HCT116 (cell line): ENCODE data around the gene SYT3. TPM values are rescaled to one million over a fixed set of nuclear protein-coding genes. Genes with fewer than 3 reads are reported as not detected.

Experiments used
- ATAC-seq: fragments of 200-7000 bp; cut with Tn5 transposase; 2 replicates; pipeline ENCODE4 v1.9.1; 2020; ENCODE audit warnings: mild to moderate bottlenecking, moderate library complexity
- BruUV-seq: library from RNA; stranded (reverse); fragments of 400-500 nt; replicated peaks from 2 replicates; lab custom pipeline; 2021; lab: Mats Ljungman, UMichigan
- CTCF ChIA-PET: fragments of 300-600 bp; sonication (Branson Sonifier 250); formaldehyde crosslinking; loops from one replicate; lab custom pipeline; 2021; ENCODE audit warnings: antibody characterized with exemption; lab: Charles Lee
- POLR2A ChIA-PET: fragments of 300-600, 350-600 bp; sonication (Branson Sonifier 250); formaldehyde crosslinking; loops from one replicate; lab custom pipeline; 2021; ENCODE audit warnings: antibody characterized with exemption; lab: Charles Lee
- RAD21 ChIA-PET, 2 experiments: fragments of 300-600 bp; sonication (Branson Sonifier 250); formaldehyde crosslinking; loops; one replicate each; lab custom pipeline; 2023; ENCODE audit warnings: low total read pairs in 2 of 2; ENCODE audit not compliant: uncharacterized antibody in 2 of 2, unreplicated experiment in 2 of 2, low non-redundant PET in 1 of 2; lab: Charles Lee
- DNase-seq: peaks from one replicate; pipeline ENCODE4 v3.0.0-alpha.2; 2010; ENCODE audit warnings: low read depth, low spot score
- H2AFZ ChIP-seq: fragments of 200-600 bp; shearing (Covaris generic), sonication (generic); 2 replicates; pipeline ENCODE4 v1.6.1; 2017; ENCODE audit warnings: low read depth, mixed run types, mixed read lengths, antibody characterized with exemption, low read length; ENCODE audit not compliant: poor library complexity, severe bottlenecking
- H3K27ac ChIP-seq: 2 replicates; pipeline ENCODE4 v1.5.1; 2012; ENCODE audit warnings: low read depth, low read length
- H3K27me3 ChIP-seq: fragments of 200-600 bp; sonication (generic); 2 replicates; pipeline ENCODE4 v1.6.1; 2016; ENCODE audit warnings: mixed run types, low read length, mixed read lengths; ENCODE audit not compliant: insufficient read depth
- H3K36me3 ChIP-seq, 2 experiments: fragments of 200-500 bp in 1 of 2; fragments of 200-600 bp in 1 of 2; sonication (Bioruptor generic) in 1 of 2; sonication (generic) in 1 of 2; 2 replicates each; pipeline versions ENCODE4 v1.5.1 to v1.6.1; 2014 to 2016; ENCODE audit warnings: low read length in 2 of 2, inconsistent platforms in 1 of 2, mixed read lengths in 1 of 2, mixed run types in 1 of 2; ENCODE audit not compliant: insufficient read depth in 2 of 2, control insufficient read depth in 1 of 2
- H3K4me1 ChIP-seq, 2 experiments: fragments of 200-600 bp in 1 of 2; sonication (generic) in 1 of 2; 2 replicates each; pipeline versions ENCODE4 v1.5.1 to v1.6.1; 2012 to 2017; ENCODE audit warnings: low read length in 2 of 2, inconsistent platforms in 1 of 2, mild to moderate bottlenecking in 1 of 2, mixed read lengths in 1 of 2, mixed run types in 1 of 2, moderate library complexity in 1 of 2; ENCODE audit not compliant: insufficient read depth in 2 of 2, control insufficient read depth in 1 of 2
- H3K4me2 ChIP-seq: fragments of 200-600 bp; sonication (generic); 2 replicates; pipeline ENCODE4 v1.6.1; 2017; ENCODE audit warnings: mixed run types, low read length, mixed read lengths
- H3K4me3 ChIP-seq, 2 experiments: fragments of 200-600 bp in 1 of 2; sonication (generic) in 1 of 2; replicated peaks in 1 of 2; 2 replicates each; pipeline ENCODE4 v1.5.1; 2011 to 2016; ENCODE audit warnings: low read length in 2 of 2, control low read depth in 1 of 2, low read depth in 1 of 2, mild to moderate bottlenecking in 1 of 2, mixed read lengths in 1 of 2, mixed run types in 1 of 2
- H3K79me2 ChIP-seq: fragments of 200-600 bp; sonication (generic); 2 replicates; pipeline ENCODE4 v1.6.1; 2017; ENCODE audit warnings: mild to moderate bottlenecking, mixed run types, low read length, moderate library complexity, mixed read lengths; ENCODE audit not compliant: insufficient read depth
- H3K9ac ChIP-seq: fragments of 200-600 bp; sonication (generic); 2 replicates; pipeline ENCODE4 v1.6.1; 2016; ENCODE audit warnings: low read length, mixed read lengths
- H3K9me2 ChIP-seq: fragments of 200-600 bp; sonication (generic), shearing (Covaris generic); 2 replicates; pipeline ENCODE4 v1.6.1; 2017; ENCODE audit warnings: mixed run types, mild to moderate bottlenecking, moderate library complexity; ENCODE audit not compliant: insufficient read depth
- H3K9me3 ChIP-seq, 2 experiments: fragments of 200-500 bp in 1 of 2; fragments of 200-600 bp in 1 of 2; sonication (Bioruptor generic) in 1 of 2; sonication (generic) in 1 of 2; 2 replicates each; pipeline ENCODE4 v1.6.1; 2014 to 2017; ENCODE audit warnings: low read length in 2 of 2, mixed read lengths in 2 of 2, inconsistent platforms in 1 of 2, low read depth in 1 of 2, mild to moderate bottlenecking in 1 of 2, mixed run types in 1 of 2, moderate library complexity in 1 of 2; ENCODE audit not compliant: control insufficient read depth in 1 of 2, insufficient read depth in 1 of 2
- H4K20me1 ChIP-seq: fragments of 200-600 bp; sonication (generic), shearing (Covaris generic); 2 replicates; pipeline ENCODE4 v1.6.1; 2017; ENCODE audit warnings: mixed run types, mild to moderate bottlenecking, moderate library complexity; ENCODE audit not compliant: insufficient read depth
- EZH2 ChIP-seq: fragments of 200-600 bp; sonication (generic); IDR thresholded peaks from 2 replicates; pipeline ENCODE4 v1.6.1; 2017; ENCODE audit warnings: antibody characterized with exemption, mixed run types
- EZH2phosphoT487 ChIP-seq: fragments of 200-600 bp; IDR thresholded peaks from 2 replicates; pipeline ENCODE4 v1.6.1; 2018; ENCODE audit warnings: antibody characterized with exemption, borderline replicate concordance
- FOSL1 ChIP-seq: IDR thresholded peaks from 2 replicates; pipeline ENCODE4 v1.6.1; 2012; ENCODE audit warnings: low read depth
- JUND ChIP-seq: IDR thresholded peaks from 2 replicates; pipeline ENCODE4 v1.6.1; 2012
- POLR2AphosphoS5 ChIP-seq: IDR thresholded peaks from 2 replicates; pipeline ENCODE4 v1.6.1; 2011; ENCODE audit warnings: mild to moderate bottlenecking, low read depth, low read length, moderate library complexity
- YY1 ChIP-seq: IDR thresholded peaks from 2 replicates; pipeline ENCODE4 v1.6.1; 2011; ENCODE audit warnings: low read length, low read depth, moderate library complexity, mild to moderate bottlenecking; ENCODE audit not compliant: insufficient replicate concordance; ENCODE audit errors: extremely low read depth
- ZFX ChIP-seq: fragments of 450-650 bp; IDR thresholded peaks from 2 replicates; pipeline ENCODE4 v1.6.1; 2017
- intact Hi-C: fragments of 100-400 bp; cut with micrococcal nuclease; formaldehyde crosslinking; loops from 2 replicates; pipeline ENCODE4 v1.10.0; 2022
- total RNA-seq: library from RNA; stranded (reverse); gene quantifications from one replicate; pipeline ENCODE4 v1.2.1, GENCODE V29; 2021; ENCODE audit not compliant: unreplicated experiment
- TF ChIP-seq, protein P1 (sequence below): IDR thresholded peaks from 2 replicates; pipeline ENCODE4 v1.6.1; 2011; ENCODE audit warnings: mild to moderate bottlenecking, low read length, moderate library complexity; ENCODE audit not compliant: insufficient replicate concordance; ENCODE audit errors: extremely low read depth
- TF ChIP-seq, protein P2 (sequence below): IDR thresholded peaks from 2 replicates; pipeline ENCODE4 v1.6.1; 2012

Gene SYT3
- total RNA-seq, 1 experiment from 2014 or later = 4.6 TPM

DNA sequence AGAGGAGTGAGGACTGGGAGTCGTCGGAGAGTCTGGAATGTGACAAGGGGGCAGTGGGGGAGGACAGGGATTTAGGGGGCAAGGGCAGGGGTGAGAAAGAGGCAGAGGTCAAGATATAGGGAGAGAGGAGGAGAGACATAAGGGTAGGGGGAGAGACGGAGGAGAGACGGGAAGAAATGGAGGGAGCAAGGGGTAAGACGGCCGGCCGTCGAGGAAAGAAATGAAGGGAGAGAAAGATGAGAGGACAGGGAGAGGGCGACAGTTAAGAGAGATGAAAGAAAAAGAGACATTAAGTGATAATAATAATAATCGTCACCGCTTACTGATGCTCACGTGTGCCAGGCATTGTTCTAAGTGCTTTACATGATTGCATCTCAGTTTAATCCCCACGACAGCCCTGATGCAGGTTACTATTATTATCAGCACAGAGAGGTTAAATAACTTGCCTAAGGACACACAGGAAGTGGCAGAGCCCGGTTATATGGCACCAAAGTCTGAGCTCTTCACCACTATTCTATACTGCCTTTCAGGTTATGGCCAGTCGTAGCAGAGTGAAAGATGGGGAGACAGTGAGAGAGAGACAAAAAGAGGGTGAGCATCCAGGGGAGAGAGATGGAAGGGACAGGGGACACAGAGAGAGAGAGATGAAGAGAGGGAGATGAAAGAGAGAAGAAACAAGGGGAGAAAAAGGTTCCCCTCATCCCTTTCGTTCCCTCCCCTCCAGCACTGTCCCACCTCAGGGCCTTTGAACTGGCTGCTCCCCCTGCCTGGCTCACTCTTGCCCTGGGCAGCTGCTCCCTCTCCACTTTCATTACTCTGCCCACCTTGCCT is 23.2 kb upstream of the SYT3 start:
- Histone ChIP-seq H4K20me1 (no peaks in the 10 kb centered on the region), H3K79me2 (no peaks in the 10 kb centered on the region), H3K9me3 (no peaks in the 10 kb centered on the region), H3K27ac (no peak overlapping the region), H3K9ac (no peak overlapping the region), H3K9me2 (no peaks in the 10 kb centered on the region), H3K27me3 (no peaks in the 10 kb centered on the region), H3K36me3 (no peaks in the 10 kb centered on the region), H3K4me2 (no peak overlapping the region), H2AFZ (no peak overlapping the region), H3K4me1 (peaks cover 0 to 11% of the 10 kb centered on the region in 2 experiments; a peak in 3 of 4 replicates), H3K4me3 (no peak overlapping the region)
- intact Hi-C loops = no loop called here
- RAD21 ChIA-PET = no interaction called here
- DNase-seq (no peak), ATAC-seq (no peak)
- POLR2A ChIA-PET = no interaction called here
- no peak for TF ChIP-seq EZH2phosphoT487
- no peak for TF ChIP-seq POLR2AphosphoS5
- TF ChIP-seq YY1 = no peak
- no peak for TF ChIP-seq ZFX
- no peak for TF ChIP-seq JUND
- no peak for TF ChIP-seq FOSL1
- TF ChIP-seq EZH2 = no peak
- TF ChIP-seq, protein P1, sequence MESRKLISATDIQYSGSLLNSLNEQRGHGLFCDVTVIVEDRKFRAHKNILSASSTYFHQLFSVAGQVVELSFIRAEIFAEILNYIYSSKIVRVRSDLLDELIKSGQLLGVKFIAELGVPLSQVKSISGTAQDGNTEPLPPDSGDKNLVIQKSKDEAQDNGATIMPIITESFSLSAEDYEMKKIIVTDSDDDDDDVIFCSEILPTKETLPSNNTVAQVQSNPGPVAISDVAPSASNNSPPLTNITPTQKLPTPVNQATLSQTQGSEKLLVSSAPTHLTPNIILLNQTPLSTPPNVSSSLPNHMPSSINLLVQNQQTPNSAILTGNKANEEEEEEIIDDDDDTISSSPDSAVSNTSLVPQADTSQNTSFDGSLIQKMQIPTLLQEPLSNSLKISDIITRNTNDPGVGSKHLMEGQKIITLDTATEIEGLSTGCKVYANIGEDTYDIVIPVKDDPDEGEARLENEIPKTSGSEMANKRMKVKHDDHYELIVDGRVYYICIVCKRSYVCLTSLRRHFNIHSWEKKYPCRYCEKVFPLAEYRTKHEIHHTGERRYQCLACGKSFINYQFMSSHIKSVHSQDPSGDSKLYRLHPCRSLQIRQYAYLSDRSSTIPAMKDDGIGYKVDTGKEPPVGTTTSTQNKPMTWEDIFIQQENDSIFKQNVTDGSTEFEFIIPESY = no peak
- TF ChIP-seq, protein P2, sequence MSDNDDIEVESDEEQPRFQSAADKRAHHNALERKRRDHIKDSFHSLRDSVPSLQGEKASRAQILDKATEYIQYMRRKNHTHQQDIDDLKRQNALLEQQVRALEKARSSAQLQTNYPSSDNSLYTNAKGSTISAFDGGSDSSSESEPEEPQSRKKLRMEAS = no peak
- BruUV-seq = no TSS peak
- CTCF ChIA-PET = no interaction called here
